ENCODE measurements around the gene FRK.
"Not testable (repeated sequence)": the region's sequence is repeated elsewhere in the genome, so short reads cannot be mapped to it uniquely, and the experiment has no call there.

Gene FRK

GRCh38 chr6:116003668-116004067, 57.0 kb downstream of the FRK start:
- no peak for DNase-seq

- no peak for DNase-seq
These were observed 57.9 kb downstream of the FRK start for GRCh38 chr6:116002756-116003155.

- DNase-seq, result no peak
These were observed 61.5 kb downstream of the FRK start for GRCh38 chr6:115999235-115999634.

- DNase-seq, result no peak
These were observed 62.6 kb downstream of the FRK start for GRCh38 chr6:115997990-115998585.

GRCh38 chr6:115986026-115986425, 74.7 kb downstream of the FRK start:
- no peak for DNase-seq

GRCh38 chr6:115984809-115985208, 75.9 kb downstream of the FRK start:
- no peak for DNase-seq

GRCh38 chr6:115983998-115984397, 76.7 kb downstream of the FRK start:
- DNase-seq, result no peak

- DNase-seq, result no peak
These were observed 78.2 kb downstream of the FRK start for GRCh38 chr6:115982453-115982852.

- DNase-seq, result no peak
These were observed 83.5 kb downstream of the FRK start for GRCh38 chr6:115977220-115977619.

GRCh38 chr6:115976321-115976870, 84.3 kb downstream of the FRK start:
- no peak for DNase-seq

- no peak for DNase-seq
These were observed 88.0 kb downstream of the FRK start for GRCh38 chr6:115972679-115973078.

- no peak for DNase-seq
These were observed 88.9 kb downstream of the FRK start for GRCh38 chr6:115971785-115972184.

GRCh38 chr6:115969930-115970273, 90.8 kb downstream of the FRK start:
- no peak for DNase-seq

- no peak for DNase-seq
These were observed 91.3 kb downstream of the FRK start for GRCh38 chr6:115969207-115969929.

- not testable (repeated sequence) for DNase-seq
These were observed 100.4 kb downstream of the FRK start for GRCh38 chr6:115960286-115960685.

GRCh38 chr6:115958958-115959357, 101.7 kb downstream of the FRK start:
- no peak for DNase-seq

- no peak for DNase-seq
These were observed 106.0 kb downstream of the FRK start for GRCh38 chr6:115954740-115955139.

- DNase-seq, result no peak
These were observed 111.9 kb downstream of the FRK start for GRCh38 chr6:115948751-115949150.

GRCh38 chr6:115947966-115948541, 112.6 kb downstream of the FRK start:
- DNase-seq, result no peak

GRCh38 chr6:115945812-115946211, 114.9 kb downstream of the FRK start:
- DNase-seq, result no peak

GRCh38 chr6:115945306-115945705, 115.4 kb downstream of the FRK start:
- no peak for DNase-seq

- not testable (repeated sequence) for DNase-seq
These were observed 115.9 kb downstream of the FRK start for GRCh38 chr6:115944829-115945228.

GRCh38 chr6:115937502-115937901, 123.2 kb downstream of the FRK start:
- not testable (repeated sequence) for DNase-seq

- no peak for DNase-seq
These were observed 125.3 kb downstream of the FRK start for GRCh38 chr6:115935361-115935760.

All from activated CD4-positive, alpha-beta T cell treated with anti-CD3 and anti-CD28 coated beads, Interleukin-2, Interleukin-6, amounts not matched to agents 100 ng/mL and 50 ng/mL, durations not matched to agents 16 hours and 8 hours (primary cell).